SH-SY5Y (cell line): Measurements from ENCODE around the gene ADA.

Source experiments
- GATA2 ChIP-seq: IDR thresholded peaks from 2 replicates; pipeline ENCODE4 v1.6.1; 2011; ENCODE audit warnings: mild to moderate bottlenecking, low read depth, low read length
- GATA3 ChIP-seq: IDR thresholded peaks from 2 replicates; pipeline ENCODE4 v1.6.1; 2011; ENCODE audit warnings: low read depth, mild to moderate bottlenecking, low read length, moderate library complexity

ADA gene

GRCh38 chr20:44609006-44609515 lies 42.4 kb downstream of the ADA start:
- TF ChIP-seq GATA2 (no peak), GATA3 (no peak)

- no peak for TF ChIP-seq GATA3
- no peak for TF ChIP-seq GATA2
Observed at GRCh38 chr20:44606725-44607441, 44.6 kb downstream of the ADA start.

- TF ChIP-seq GATA2 (no peak), GATA3 (no peak)
Observed at GRCh38 chr20:44603327-44603726, 48.2 kb downstream of the ADA start.

- TF ChIP-seq GATA2 = no peak
- no peak for TF ChIP-seq GATA3
Observed at GRCh38 chr20:44601801-44602204, 49.7 kb downstream of the ADA start.

- TF ChIP-seq GATA3 (no peak), GATA2 (no peak)
Observed at GRCh38 chr20:44601236-44601671, 50.2 kb downstream of the ADA start.

- TF ChIP-seq GATA2 (no peak), GATA3 (no peak)
Observed at GRCh38 chr20:44600758-44601201, 50.7 kb downstream of the ADA start.

GRCh38 chr20:44600301-44600700 lies 51.2 kb downstream of the ADA start:
- TF ChIP-seq GATA2 (no peak), GATA3 (no peak)

- TF ChIP-seq GATA2 (no peak), GATA3 (no peak)
Observed at GRCh38 chr20:44599715-44600114, 51.8 kb downstream of the ADA start.

- TF ChIP-seq GATA2 = no peak
- TF ChIP-seq GATA3 = no peak
Observed at GRCh38 chr20:44598423-44599305, 52.8 kb downstream of the ADA start.

- TF ChIP-seq GATA2 (no peak), GATA3 (no peak)
Observed at GRCh38 chr20:44597930-44598329, 53.6 kb downstream of the ADA start.

GRCh38 chr20:44597516-44597915 lies 54.0 kb downstream of the ADA start:
- TF ChIP-seq GATA3 (no peak), GATA2 (no peak)

- TF ChIP-seq GATA3 (no peak), GATA2 (no peak)
Observed at GRCh38 chr20:44596876-44597275, 54.6 kb downstream of the ADA start.

GRCh38 chr20:44596010-44596409 lies 55.5 kb downstream of the ADA start:
- TF ChIP-seq GATA3 (no peak), GATA2 (no peak)

GRCh38 chr20:44594730-44595129 lies 56.8 kb downstream of the ADA start:
- TF ChIP-seq GATA2 = no peak
- TF ChIP-seq GATA3 = no peak

GRCh38 chr20:44593751-44594150 lies 57.7 kb downstream of the ADA start:
- no peak for TF ChIP-seq GATA3
- no peak for TF ChIP-seq GATA2

GRCh38 chr20:44592366-44592765 lies 59.1 kb downstream of the ADA start:
- TF ChIP-seq GATA2 (no peak), GATA3 (no peak)
